NOMO-1 treated with DMSO at 0.1 percent for 48 hours (cell line): ENCODE data around the gene GPRASP1.
"Not testable (repeated sequence)": the region's sequence is repeated elsewhere in the genome, so short reads cannot be mapped to it uniquely, and the experiment has no call there.

ENCODE experiments used
- DNase-seq: peaks from one replicate; lab custom pipeline; 2025; ENCODE audit not compliant: unreplicated experiment; lab: John Stamatoyannopoulos, UW

Gene GPRASP1, protein sequence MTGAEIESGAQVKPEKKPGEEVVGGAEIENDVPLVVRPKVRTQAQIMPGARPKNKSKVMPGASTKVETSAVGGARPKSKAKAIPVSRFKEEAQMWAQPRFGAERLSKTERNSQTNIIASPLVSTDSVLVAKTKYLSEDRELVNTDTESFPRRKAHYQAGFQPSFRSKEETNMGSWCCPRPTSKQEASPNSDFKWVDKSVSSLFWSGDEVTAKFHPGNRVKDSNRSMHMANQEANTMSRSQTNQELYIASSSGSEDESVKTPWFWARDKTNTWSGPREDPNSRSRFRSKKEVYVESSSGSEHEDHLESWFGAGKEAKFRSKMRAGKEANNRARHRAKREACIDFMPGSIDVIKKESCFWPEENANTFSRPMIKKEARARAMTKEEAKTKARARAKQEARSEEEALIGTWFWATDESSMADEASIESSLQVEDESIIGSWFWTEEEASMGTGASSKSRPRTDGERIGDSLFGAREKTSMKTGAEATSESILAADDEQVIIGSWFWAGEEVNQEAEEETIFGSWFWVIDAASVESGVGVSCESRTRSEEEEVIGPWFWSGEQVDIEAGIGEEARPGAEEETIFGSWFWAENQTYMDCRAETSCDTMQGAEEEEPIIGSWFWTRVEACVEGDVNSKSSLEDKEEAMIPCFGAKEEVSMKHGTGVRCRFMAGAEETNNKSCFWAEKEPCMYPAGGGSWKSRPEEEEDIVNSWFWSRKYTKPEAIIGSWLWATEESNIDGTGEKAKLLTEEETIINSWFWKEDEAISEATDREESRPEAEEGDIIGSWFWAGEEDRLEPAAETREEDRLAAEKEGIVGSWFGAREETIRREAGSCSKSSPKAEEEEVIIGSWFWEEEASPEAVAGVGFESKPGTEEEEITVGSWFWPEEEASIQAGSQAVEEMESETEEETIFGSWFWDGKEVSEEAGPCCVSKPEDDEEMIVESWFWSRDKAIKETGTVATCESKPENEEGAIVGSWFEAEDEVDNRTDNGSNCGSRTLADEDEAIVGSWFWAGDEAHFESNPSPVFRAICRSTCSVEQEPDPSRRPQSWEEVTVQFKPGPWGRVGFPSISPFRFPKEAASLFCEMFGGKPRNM (N-terminal part only)

DNA sequence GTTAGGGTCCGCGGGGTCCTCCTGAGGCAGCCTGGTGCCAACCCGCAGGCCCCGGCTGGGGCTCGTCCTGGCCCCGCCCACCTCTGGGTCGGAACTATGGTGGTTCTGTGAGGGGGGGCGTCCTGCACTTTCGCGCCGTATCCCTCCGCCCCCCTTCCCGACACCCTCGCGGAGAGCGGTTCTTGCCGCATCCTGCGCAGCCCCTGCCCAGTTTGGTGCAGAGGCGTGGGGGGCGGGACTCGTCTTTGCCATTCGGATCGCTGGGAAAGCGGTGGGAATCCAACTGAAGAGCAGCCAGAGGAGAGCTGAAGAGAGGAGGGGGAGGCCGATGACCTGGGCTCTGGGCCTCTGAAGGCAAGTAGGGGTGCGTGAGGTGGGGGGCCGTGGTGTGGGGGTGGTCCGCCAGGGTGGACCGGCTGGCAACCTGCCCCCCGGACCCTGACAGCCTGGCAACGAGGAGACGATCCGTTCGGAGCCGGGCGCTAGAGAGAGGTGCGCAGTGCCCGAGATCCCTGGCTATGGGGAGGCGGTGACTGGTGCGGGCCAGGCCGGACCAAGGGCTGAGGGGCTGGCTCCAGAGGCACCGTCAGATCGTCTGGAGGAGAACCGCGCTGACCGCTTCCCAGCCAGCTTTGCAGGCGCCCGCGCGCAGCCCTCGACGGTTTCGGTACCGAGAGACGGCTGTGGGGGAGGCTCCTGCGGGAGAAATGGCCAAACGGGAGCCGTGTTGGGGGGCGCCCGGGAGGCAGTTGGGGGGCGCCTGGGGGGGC is at the start of gene GPRASP1:
TSS of gene GPRASP1 (plus strand) at position 242 of the 770 bp plus-strand sequence. CDS start 2,431 bp downstream, outside the sequence.
- DNase-seq: no peak

DNA sequence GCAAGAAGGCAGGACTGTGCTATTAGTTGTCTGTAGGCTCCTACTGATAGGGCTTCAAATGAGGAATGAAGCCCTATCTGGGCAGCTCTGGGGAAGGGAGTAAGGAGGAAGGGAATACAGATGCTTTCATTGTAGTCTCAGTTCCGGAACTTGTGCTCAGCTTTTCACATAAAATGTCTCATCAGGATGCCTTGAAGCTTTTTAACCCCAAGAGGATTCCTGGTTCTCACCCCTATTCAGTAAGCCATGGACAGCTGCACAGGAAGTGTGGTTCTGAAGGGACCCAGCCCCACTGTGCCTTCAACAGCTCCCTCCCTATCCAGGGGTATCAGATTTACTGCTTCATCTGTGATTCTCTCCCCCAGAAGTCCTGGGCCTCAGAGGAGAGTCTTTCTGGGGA is 47.0 kb upstream of the GPRASP1 start:
- DNase-seq: no peak

DNA sequence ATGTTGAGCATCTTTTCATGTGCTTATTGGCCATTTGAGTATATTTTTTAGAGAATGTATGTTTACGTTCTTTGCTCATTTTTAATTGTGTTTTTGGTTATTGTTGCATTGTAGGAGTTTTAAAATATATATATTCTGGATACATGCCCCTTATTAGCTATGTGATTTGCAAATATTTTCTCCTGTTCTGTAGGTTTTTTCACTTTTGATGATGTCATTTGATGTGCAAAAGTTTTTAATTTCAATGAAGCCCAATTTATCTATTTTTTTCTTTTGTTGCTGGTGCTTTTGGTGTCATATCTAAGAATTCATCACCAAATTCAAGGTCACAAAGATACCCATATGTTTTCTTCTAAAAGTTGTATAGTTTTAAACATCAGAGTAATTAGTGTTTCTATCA is 45.2 kb upstream of the GPRASP1 start:
- DNase-seq: no peak

DNA sequence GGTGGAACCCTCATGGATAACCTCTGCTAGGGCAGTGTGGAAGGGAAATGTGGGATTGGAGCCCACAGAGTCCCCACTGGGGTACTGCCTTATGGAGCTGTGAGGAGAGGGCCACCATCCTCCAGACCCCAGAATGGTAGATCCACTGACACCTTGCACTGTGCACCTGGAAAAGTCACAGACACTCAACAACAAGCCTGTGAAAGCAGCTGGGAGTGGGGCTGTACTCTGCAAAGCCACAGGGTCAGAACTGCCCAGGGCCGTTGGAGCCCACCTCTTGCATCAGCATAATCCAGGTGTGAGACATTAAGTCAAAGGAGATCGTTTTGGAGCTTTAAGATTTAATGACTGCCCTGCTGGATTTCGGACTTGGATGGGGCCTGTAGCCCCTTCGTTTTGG is 40.4 kb upstream of the GPRASP1 start:
- no peak for DNase-seq

DNA sequence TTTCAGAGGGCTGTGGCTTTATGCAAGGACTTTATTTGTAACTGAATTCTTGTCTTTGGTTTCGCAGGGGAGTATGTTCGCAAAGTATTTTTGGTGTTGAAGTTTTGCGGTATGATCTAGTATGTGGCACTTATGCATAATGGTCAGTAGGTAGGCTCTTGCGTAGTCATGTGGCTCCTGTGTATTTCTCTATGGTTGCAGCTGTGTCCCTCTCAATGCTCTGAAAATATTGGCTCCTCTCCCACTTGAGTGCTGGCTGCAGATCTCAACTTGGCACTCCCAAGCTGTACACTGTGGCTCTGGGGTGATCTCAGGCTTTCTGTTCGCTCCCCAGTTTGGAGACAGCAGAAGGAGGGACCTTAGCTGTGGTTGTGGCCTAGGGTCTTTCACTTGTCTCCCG is 27.2 kb upstream of the GPRASP1 start:
- no peak for DNase-seq

DNA sequence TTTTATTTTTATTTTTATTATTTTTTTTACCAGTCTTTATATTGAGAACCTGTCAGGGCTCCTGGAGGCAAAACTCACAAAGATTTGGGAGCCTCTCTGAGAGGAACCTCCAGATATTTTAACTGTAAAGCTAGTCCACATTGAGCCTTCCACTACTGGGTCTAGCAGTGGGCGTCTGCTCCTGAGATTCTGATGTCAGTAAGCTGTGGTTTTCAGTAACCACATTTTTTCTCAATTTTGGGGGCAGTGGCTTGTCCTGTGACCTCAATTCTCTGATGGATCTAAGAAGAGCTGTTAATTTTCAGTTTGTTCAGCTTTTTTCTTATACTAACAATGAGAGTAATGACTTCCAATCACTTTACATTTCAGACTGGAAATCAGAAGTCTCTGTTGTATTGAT is 23.6 kb upstream of the GPRASP1 start:
- DNase-seq: no peak

DNA sequence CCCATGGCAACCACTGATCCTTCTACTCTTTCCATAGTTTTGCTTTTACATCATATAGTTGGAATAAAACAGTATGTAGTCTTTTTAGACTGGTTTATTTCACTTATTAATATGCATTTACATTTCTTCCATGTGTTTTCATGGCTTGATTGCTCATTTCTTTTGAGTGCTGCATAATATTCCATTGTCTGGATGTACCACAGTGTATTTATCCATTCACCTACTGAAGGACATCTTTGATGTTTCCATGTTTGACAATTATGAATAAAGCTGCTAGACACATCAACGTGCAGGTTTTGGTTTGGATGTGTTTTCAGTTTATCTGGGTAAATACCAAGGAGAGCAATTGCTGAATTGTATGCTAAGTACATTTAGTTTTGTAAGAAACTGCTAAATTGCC is 13.7 kb upstream of the GPRASP1 start:
- no peak for DNase-seq

DNA sequence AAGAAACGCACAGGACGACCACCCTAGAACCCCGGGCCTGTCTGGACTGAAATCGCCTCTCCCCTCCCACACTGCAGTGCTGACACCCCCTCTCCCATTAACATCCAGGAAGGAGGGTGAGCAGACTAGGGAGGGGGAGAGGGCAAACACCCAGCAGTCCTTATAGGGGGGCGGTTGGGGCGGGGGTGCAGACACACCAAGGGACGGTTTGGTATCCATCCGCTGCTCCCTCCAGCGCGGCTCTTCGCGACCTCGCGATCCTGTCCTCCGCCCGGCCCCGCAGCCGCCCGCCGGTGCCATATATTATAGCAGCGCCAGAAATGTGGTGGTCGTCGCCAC is 411 bp upstream of the GPRASP1 start:
- no peak for DNase-seq

DNA sequence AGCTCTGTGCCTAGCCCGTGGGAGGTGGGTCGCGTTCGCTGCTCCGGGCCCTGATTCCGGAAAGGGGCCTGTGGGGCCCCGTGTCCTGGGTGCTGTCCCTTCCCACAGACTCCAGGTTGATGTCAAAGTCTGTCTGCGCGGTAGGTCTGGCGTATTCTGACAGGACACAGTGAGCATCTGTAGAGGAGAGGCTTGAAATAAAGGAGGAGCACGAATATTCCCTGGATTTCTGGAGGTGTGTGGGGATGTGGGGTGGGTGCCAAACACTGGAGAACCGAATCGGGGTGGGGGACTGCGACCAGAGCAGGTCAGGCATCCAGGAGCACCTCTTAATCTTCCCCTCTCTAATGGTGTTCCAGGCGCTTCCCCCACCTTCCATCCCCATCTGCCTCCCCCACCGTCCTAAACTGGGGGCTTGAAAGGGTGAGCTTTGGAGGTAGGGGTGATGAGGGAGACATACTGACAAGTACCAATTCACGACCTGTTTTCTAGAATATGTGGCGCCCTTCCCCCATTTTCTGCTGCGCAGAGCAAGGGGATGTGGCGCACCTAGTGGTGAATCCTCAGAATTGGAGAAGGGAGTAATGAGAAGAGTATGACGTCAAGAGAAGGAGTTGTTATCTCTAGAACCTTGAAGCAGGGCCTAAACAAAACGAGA is 877 bp downstream of the GPRASP1 start:
- no peak for DNase-seq

DNA sequence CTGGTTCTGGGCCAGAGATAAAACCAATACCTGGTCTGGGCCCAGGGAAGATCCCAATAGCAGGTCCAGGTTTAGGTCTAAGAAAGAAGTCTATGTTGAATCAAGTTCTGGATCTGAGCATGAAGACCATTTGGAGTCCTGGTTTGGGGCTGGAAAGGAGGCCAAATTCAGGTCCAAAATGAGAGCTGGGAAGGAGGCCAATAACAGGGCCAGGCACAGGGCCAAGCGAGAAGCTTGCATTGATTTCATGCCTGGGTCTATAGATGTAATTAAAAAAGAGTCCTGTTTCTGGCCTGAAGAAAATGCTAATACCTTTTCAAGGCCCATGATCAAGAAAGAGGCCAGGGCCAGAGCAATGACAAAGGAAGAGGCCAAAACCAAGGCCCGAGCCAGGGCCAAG is 3.4 kb downstream of the GPRASP1 start:
- DNase-seq: no peak

DNA sequence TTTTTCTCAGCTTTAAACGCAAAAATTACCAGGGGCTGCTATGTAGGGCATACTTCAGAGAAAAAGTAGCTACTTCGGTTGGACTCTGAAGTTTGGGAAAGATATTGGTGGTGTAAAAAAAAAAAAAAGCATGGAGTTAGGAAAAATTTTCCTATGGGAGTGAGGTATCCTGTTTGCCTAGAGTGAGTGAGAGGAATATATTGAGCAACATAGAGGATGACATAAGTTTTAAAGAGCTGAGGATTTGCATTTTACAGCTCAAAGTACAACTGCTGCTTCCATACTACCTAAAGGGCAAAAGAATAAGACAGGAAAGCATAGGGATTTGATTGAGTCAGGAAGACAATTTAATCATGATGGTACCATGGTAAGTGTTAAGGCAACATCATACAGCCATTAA is 7.3 kb downstream of the GPRASP1 start:
- no peak for DNase-seq

DNA sequence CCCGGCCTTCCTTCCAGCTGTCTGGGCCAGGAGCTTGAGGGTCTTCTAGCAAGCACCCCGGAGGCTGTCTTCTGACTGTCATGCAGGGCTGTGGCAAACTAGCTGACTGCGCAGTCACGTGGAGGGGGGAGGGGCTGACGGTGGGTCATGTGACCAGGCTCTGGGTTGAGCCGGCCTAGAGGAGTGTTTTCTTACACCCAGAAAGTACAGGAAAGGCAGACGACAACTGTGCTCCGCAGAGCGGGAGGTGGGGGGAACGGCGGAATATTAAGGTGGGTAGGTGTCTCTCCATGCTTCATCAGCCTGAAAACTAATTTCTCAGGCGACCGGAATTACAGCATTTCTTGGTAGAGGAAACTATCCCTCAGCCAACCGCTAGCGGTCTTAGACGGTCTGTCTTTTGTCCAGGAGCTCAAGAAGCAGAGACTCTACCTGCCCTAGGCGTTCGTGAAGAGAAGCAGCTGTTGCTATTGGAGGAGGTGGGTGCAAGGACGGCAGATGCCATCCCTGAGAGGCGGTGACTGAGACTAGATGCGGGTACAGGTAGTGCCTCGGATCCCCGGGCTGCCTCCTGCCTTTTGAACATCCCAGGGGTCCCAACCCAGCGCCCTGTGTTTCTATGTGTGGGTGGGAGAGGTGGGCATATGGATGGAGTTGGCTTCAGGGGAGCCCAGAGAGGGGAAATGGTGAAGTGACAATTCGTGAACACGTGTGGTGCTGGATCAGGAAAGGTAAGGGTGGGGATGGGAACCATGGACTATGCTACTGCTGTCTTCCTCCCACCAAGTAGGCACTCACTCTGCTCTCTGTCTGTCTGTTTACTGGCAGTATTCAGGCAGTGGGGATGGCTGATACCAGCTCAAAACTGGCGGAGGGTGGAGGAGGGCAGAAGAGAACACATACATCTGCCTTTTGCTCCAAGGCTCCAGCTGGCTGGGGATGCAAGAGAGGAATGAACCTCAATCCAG is 8.8 kb downstream of the GPRASP1 start:
- peak; percentile 49 for DNase-seq

DNA sequence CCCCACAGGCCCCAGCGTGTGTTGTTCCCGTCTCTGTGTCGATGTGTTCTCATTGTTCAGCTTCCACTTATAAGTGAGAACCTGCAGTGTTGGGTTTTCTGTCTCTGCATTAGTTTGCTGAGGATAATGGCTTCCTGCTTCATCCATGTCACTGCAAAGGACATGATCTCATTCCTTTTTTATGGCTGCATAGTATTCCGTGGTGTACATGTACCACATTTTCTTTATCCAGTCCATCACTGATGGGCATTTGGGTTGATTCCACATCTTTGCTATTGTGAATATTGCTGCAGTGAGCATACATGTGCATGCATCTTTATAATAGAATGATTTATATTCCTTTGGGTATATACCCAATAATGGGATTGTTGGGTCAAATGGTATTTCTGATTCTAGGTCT is 12.5 kb downstream of the GPRASP1 start:
- DNase-seq: not testable (repeated sequence)

DNA sequence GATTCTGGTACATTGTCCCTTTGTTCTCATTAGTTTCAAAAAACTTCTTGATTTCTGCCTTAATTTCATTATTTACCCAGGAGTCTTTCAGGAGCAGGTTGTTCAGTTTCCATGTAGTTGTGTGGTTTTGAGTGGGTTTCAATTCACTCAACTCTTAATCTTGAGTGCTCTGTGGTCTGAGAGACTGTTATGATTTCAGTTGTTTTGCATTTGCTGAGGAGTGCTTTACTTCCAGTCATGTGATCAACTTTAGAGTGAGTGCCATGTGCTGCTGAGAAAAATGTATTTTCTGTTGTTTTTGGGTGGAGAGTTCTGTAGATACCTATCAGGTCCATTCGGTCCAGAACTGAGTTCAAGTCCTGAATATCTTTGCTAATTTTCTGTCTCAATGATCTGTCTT is 15.8 kb downstream of the GPRASP1 start:
- not testable (repeated sequence) for DNase-seq

DNA sequence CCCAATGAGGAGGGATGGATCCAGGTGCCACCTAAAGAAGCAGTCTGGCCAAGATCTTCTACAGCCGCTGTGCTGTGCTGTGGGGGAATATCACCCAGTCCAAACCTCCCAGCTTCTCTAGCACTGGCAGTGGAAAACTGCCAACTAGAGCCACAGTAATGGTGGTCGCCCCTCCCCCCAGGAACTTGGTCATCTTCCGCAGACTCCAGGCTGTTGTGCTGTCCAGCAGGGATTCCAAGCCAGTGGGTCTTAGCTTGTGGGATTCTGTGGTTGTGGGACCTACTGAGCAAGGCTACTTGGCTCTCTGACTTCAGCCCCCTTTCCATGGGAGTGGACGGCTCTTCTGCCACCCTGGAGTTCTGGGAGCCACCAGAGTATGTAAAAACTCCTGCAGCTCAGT is 18.2 kb downstream of the GPRASP1 start:
- DNase-seq: no peak

DNA sequence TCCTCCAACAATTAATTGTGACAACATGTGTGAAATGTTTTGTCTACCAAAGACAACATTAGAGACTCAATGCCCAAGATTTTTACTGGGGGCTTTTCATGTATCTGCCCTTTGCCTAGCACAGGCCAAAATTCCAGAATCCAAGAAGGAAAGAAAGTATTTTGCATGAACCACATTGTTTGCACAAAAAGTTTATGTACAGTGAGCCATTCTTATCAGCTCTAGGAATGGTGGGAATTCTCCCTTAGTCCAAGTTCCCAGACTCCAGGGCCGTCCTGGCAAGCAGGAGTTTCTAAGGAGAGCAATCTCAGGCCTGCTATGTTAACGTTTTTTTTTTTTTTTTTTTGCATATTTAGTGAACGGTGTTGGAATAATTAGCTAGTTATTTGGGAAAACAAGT is 21.6 kb downstream of the GPRASP1 start:
- DNase-seq: no peak

DNA sequence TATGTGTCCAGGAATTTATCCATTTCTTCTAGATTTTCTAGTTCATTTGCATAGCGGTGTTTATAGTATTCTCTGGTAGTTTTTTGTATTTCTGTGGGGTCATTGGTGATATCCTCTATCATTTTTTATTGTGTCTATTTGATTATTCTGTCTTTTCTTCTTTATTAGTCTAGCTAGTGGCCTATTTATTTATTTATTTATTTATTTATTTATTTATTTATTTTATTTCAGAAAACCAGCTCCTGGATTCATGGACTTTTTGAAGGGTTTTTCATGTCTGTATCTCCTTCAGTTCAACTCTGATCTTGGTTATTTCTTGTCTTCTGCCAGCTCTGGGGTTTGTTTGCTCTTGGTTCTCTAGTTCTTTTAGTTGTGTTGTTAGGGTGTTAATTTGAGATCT is 26.2 kb downstream of the GPRASP1 start:
- DNase-seq: not testable (repeated sequence)

DNA sequence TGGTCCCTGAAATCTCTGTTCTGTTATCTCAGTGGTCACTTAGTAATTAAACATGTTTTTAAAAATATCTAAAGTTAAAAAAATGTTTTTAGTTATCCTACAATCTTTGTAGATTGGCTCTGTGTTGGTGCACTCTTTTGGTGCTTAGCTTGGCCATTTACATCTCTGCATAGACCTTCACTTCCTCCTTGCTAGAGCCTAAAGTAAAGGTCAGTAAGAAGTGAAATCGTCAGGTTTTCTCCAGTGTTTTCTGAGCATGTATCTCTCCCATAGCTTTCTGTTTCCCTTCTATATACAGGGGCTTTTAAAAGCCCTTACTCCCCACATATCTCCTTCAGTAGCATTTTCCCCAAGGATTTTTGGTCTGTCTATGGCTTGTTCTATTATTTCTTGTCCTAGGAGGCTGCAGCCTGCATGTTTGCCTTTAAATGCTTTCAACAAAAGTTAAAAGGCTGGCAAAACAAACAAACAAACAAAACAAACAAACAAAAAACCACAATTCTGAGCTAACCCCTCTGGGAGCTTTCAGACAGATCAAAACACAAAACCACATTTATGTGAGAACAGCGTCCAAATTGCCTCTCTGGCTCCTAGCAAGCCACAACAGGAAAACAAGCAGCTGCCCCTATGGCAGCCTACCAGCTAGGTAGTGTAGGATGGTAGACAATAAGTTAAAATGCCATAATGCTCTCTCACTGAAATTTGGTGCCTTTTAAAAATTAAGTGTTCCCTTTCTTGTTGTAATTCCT is 33.7 kb downstream of the GPRASP1 start:
- DNase-seq: peak; percentile 1

DNA sequence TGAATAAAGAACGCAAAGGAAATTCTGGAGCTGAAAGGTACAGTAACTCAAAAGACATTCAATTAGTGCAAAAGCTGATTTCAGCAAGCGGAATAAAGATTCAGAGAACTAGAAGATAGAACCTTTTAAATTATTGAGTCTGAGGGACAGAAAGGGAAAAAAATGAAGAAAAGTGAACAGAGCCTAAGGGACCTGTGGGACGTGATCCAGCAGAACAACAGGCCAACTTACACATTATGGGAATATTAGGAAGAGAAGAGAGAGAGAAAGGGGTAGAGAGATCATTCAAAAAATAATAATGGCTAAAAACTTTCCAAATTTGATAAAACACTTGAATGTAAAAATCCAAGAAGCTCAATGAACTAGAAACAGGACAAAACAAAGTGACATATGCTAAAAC is 43.5 kb downstream of the GPRASP1 start:
- DNase-seq: no peak
